Suprapubic skin (tissue), 4 donors: ENCODE data around the gene RNF144B. TPM values are rescaled to one million over a fixed set of nuclear protein-coding genes. Genes with fewer than 3 reads are reported as not detected.

Experiments
- DNase-seq, 2 donors: peaks; one replicate each; pipeline ENCODE4 v3.0.0-alpha.2; 2019; ENCODE audit warnings: low spot score in 2 of 2
- H3K27ac ChIP-seq: fragments of 200-600 bp; sonication (generic); one replicate; pipeline ENCODE4 v1.5.1; 2019
- H3K27me3 ChIP-seq: fragments of 200-600 bp; sonication (generic); one replicate; pipeline ENCODE4 v1.5.1; 2019
- H3K36me3 ChIP-seq: fragments of 200-600 bp; sonication (generic); one replicate; pipeline ENCODE4 v1.5.1; 2019
- H3K4me1 ChIP-seq: fragments of 200-600 bp; sonication (generic); one replicate; pipeline ENCODE4 v1.5.1; 2019
- H3K4me3 ChIP-seq: fragments of 200-600 bp; sonication (generic); one replicate; pipeline ENCODE4 v1.5.1; 2019; ENCODE audit warnings: mild to moderate bottlenecking
- H3K9me3 ChIP-seq: fragments of 200-600 bp; sonication (generic); one replicate; pipeline ENCODE4 v1.5.1; 2019
- EP300 ChIP-seq: sonication (generic); formaldehyde crosslinking; IDR thresholded peaks from one replicate; pipeline ENCODE4 v1.6.1; 2017; ENCODE audit warnings: antibody characterized with exemption
- POLR2A ChIP-seq, 2 donors: fragments of 450-650 bp; IDR thresholded peaks; one replicate each; pipeline ENCODE4 v1.6.1; 2017; ENCODE audit warnings: antibody characterized with exemption in 2 of 2, mild to moderate bottlenecking in 2 of 2, moderate library complexity in 2 of 2
- POLR2AphosphoS5 ChIP-seq, 3 donors: sonication (generic); formaldehyde crosslinking; IDR thresholded peaks; one replicate each; pipeline ENCODE4 v1.6.1; 2017; ENCODE audit warnings: antibody characterized with exemption in 3 of 3
- WGBS: methylation state at CpG from one replicate; pipeline ENCODE4 v1.1.5; 2018; 5-methylcytosine and 5-hydroxymethylcytosine counted together
- total RNA-seq, 4 donors: library from RNA; depleted of rRNA; stranded (reverse); fragments of >200 nt; gene quantifications; one replicate each; pipeline ENCODE4 v1.1.0, GENCODE V29; 2016
- TF ChIP-seq, protein P1 (sequence below), 2 donors: fragments of 200-600 bp in 1 of 2; fragments of 450-650 bp in 1 of 2; sonication (generic) in 1 of 2; IDR thresholded peaks; one replicate each; pipeline ENCODE4 v1.5.1; 2016 to 2019; ENCODE audit warnings: antibody characterized with exemption in 2 of 2, mild to moderate bottlenecking in 1 of 2, moderate library complexity in 1 of 2

The RNF144B gene
- total RNA-seq, 4 donors from 2014 or later: 27.8 to 48.4 (median 38.7) TPM

DNA sequence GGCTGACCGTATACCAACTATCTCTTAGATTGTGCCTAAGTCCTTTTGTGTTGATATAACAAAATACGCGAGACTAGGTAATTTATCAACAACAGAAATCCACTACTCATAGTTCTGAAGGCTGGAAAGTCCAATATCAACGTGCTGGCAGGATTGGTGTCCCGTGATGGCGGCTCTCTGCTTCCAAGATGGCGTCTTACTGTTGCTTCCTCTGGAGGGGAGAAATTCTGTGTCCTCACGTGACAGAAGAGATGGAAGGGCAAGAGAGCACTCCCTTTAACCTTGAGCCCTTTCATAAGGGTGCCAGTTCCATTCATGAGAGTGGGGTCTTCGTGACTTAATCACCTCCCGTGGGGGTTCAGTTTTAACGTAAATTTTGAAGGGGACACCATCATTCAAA, 28.1 kb downstream of the RNF144B start:
- TF ChIP-seq POLR2A (IDR thresholded peaks at IDR 0.05) (no peak), EP300 (no peak), POLR2AphosphoS5 (IDR thresholded peaks at IDR 0.05) (no peak)
- TF ChIP-seq, protein P1, sequence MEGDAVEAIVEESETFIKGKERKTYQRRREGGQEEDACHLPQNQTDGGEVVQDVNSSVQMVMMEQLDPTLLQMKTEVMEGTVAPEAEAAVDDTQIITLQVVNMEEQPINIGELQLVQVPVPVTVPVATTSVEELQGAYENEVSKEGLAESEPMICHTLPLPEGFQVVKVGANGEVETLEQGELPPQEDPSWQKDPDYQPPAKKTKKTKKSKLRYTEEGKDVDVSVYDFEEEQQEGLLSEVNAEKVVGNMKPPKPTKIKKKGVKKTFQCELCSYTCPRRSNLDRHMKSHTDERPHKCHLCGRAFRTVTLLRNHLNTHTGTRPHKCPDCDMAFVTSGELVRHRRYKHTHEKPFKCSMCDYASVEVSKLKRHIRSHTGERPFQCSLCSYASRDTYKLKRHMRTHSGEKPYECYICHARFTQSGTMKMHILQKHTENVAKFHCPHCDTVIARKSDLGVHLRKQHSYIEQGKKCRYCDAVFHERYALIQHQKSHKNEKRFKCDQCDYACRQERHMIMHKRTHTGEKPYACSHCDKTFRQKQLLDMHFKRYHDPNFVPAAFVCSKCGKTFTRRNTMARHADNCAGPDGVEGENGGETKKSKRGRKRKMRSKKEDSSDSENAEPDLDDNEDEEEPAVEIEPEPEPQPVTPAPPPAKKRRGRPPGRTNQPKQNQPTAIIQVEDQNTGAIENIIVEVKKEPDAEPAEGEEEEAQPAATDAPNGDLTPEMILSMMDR (IDR thresholded peaks at IDR 0.05): no peak
- Histone ChIP-seq H3K27me3 (no peaks in the 10 kb centered on the region), H3K9me3 (no peaks in the 10 kb centered on the region), H3K36me3 (no peaks in the 10 kb centered on the region), H3K4me1 (peaks cover 5% of the 10 kb centered on the region), H3K4me3 (no peak overlapping the region), H3K27ac (no peak overlapping the region)
- DNase-seq: no peak
- 94% methylated on average over 11 of the region's 11 CpGs for WGBS

DNA sequence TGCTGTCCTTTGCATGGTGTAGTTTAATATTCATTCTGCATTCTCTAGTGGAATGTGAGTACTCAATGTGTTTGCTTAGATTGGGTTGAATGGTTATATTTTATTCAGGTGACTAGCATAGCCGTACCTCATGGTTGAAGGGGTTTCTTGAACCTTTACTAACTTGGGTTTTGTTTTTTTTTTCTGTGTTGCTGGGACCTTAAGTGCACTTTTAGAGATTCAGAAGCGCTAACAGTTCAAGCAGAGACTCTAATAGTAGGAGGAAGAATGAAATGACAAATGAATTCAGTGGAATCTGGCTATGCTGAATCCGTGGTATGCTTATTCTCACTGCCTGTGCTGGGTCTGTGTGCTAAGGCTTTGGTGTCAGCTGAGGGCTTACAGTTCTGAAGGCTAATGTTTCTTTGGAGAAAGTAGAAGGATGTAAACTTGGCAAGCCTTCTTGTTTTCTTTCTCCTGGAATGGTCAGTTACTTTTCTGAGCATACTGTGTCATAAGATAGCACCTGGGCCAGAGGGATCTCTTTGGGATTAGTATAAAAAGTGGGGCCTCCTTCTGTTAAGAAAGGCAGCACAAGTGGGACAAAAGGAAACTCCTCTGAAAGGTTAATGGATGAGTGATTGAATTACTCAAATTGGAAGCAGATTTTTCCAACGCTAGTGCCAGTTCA, 28.7 kb downstream of the RNF144B start:
- no peaks in the 10 kb centered on the region for H3K9me3 ChIP-seq
- DNase-seq: no peak
- H3K27ac ChIP-seq: peak overlapping the region; percentile 4
- no peaks in the 10 kb centered on the region for H3K36me3 ChIP-seq
- H3K4me3 ChIP-seq: no peak overlapping the region
- H3K4me1 ChIP-seq: peaks cover 5% of the 10 kb centered on the region
- no peak for TF ChIP-seq EP300
- TF ChIP-seq, protein P1 (IDR thresholded peaks at IDR 0.05): no peak
- TF ChIP-seq POLR2A (IDR thresholded peaks at IDR 0.05): no peak
- no peak for TF ChIP-seq POLR2AphosphoS5 (IDR thresholded peaks at IDR 0.05)
- no peaks in the 10 kb centered on the region for H3K27me3 ChIP-seq
- 65% methylated on average over 4 of the region's 4 CpGs for WGBS

DNA sequence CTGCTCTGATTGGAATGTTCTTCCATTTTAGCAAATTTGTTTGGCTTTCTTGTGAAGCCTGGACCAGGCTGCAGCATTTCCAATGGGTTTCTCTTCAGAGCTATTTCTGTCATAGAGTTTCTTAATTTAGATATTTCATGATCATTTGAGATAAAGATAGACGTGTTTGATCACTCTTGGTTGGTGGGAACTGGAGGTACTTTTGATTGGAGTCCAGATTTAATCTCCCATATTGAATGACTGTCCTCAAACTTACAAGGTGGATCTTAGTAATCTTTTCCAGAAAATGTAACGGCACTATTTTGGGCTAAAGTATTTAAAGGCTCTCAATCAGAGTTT, 29.2 kb downstream of the RNF144B start:
- no peak overlapping the region for H3K27ac ChIP-seq
- DNase-seq: no peak

DNA sequence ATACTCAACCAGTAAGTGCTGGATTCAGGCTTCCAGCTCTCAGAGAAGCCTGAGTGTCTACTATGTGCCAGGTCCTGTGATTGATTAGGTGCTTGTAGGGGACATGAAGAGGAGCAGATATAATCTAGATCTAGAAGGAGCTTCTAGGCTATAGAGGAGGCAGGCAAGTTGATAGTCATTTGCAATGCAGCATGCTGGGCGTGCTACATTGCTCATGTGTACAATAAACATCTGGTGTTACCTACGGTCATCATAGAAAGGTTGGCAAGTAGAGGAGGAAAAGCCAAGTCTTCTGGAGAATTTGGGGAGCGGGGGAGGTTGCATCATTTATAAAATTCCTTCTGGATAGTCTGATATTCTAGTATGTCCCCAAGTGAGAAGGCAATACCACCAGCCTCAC, 33.2 kb downstream of the RNF144B start:
- Histone ChIP-seq H3K4me3 (no peak overlapping the region), H3K27me3 (no peaks in the 10 kb centered on the region), H3K27ac (no peak overlapping the region), H3K9me3 (no peaks in the 10 kb centered on the region), H3K36me3 (no peaks in the 10 kb centered on the region), H3K4me1 (peaks cover 9% of the 10 kb centered on the region)
- TF ChIP-seq POLR2A (IDR thresholded peaks at IDR 0.05) (no peak), POLR2AphosphoS5 (IDR thresholded peaks at IDR 0.05) (no peak), EP300 (no peak)
- TF ChIP-seq, protein P1 (IDR thresholded peaks at IDR 0.05): no peak
- 93% methylated on average over 3 of the region's 3 CpGs for WGBS
- DNase-seq: no peak

More for the DNA sequence above, 29.2 kb downstream of the RNF144B start:
- TF ChIP-seq, protein P1 (IDR thresholded peaks at IDR 0.05): no peak
- no peak for TF ChIP-seq POLR2AphosphoS5 (IDR thresholded peaks at IDR 0.05)
- Histone ChIP-seq H3K27me3 (no peaks in the 10 kb centered on the region), H3K36me3 (no peaks in the 10 kb centered on the region), H3K4me3 (no peak overlapping the region), H3K9me3 (no peaks in the 10 kb centered on the region), H3K4me1 (peaks cover 5% of the 10 kb centered on the region)
- WGBS: 64% methylated on average over 2 of the region's 2 CpGs

DNA sequence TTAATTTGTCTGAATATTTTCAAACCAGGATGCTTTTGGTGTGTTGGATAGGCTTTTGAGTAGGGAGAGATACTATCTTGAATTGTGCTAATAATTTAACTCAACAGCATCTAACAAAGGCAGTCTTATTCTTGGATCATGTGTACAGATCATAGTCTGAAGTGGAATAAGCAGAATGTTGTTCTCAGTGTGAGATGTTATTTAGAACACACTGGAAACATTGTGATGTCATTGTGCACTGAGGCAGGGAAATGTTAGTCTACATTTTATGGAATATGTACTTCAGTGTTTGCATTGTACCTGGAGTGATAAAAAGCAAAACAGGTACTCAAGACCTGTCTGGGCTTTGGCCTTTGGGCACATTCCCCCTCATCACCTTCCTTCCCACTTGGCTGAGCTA, 35.0 kb downstream of the RNF144B start:
- Histone ChIP-seq H3K27me3 (no peaks in the 10 kb centered on the region), H3K9me3 (no peaks in the 10 kb centered on the region), H3K27ac (no peak overlapping the region), H3K4me1 (peaks cover 4% of the 10 kb centered on the region), H3K4me3 (no peak overlapping the region), H3K36me3 (no peaks in the 10 kb centered on the region)
- DNase-seq: no peak
- no peak for TF ChIP-seq POLR2A (IDR thresholded peaks at IDR 0.05)
- TF ChIP-seq EP300: no peak
- no peak for TF ChIP-seq POLR2AphosphoS5 (IDR thresholded peaks at IDR 0.05)
- TF ChIP-seq, protein P1 (IDR thresholded peaks at IDR 0.05): no peak
